PC-9 (cell line): ENCODE data around the gene GTPBP3. TPM values are rescaled to one million over a fixed set of nuclear protein-coding genes. Genes with fewer than 3 reads are reported as not detected.

Experiments used
- BruUV-seq: library from RNA; stranded (reverse); fragments of 400-500 nt; replicated peaks from 2 replicates; lab custom pipeline; 2021; lab: Mats Ljungman, UMichigan
- CTCF ChIA-PET: fragments of 300-600 bp; sonication (Branson Sonifier 250); formaldehyde crosslinking; loops from one replicate; lab custom pipeline; 2022; ENCODE audit warnings: antibody characterized with exemption; lab: Charles Lee
- POLR2A ChIA-PET: fragments of 300-600 bp; sonication (Branson Sonifier 250); formaldehyde crosslinking; loops from one replicate; lab custom pipeline; 2022; ENCODE audit warnings: antibody characterized with exemption; ENCODE audit not compliant: unreplicated experiment; lab: Charles Lee
- DNase-seq, 2 experiments: peaks; one replicate each; pipeline versions ENCODE4 v3.0.0 to v3.0.0-alpha.2; 2015 to 2022; ENCODE audit warnings: mixed read lengths in 1 of 2
- H2AFZ ChIP-seq: fragments of 200-600 bp; sonication (generic); 2 replicates; pipeline ENCODE4 v1.8.1; 2017; ENCODE audit warnings: antibody characterized with exemption
- H3F3A ChIP-seq: fragments of 200-600 bp; sonication (generic); 2 replicates; pipeline ENCODE4 v1.8.1; 2017; ENCODE audit warnings: antibody characterized with exemption, mild to moderate bottlenecking, low read depth; ENCODE audit not compliant: insufficient read depth
- H3K27ac ChIP-seq: fragments of 200-600 bp; sonication (generic); 2 replicates; pipeline ENCODE4 v1.6.1; 2016; ENCODE audit warnings: mixed run types
- H3K27me3 ChIP-seq: fragments of 200-600 bp; sonication (generic); 2 replicates; pipeline ENCODE4 v1.6.1; 2016; ENCODE audit warnings: low read depth, mixed run types; ENCODE audit not compliant: insufficient read depth
- H3K36me3 ChIP-seq: fragments of 200-600 bp; sonication (generic); 2 replicates; pipeline ENCODE4 v1.6.1; 2016; ENCODE audit warnings: low read depth, mixed run types
- H3K4me1 ChIP-seq: fragments of 200-600 bp; sonication (generic); replicated peaks from 2 replicates; pipeline ENCODE4 v1.6.1; 2016; ENCODE audit warnings: mixed run types; ENCODE audit not compliant: insufficient read depth
- H3K4me2 ChIP-seq: fragments of 200-600 bp; sonication (generic); 2 replicates; pipeline ENCODE4 v1.6.1; 2017; ENCODE audit warnings: mixed run types
- H3K4me3 ChIP-seq: fragments of 200-600 bp; sonication (generic); 2 replicates; pipeline ENCODE4 v1.6.1; 2016; ENCODE audit warnings: mixed run types
- H3K79me2 ChIP-seq: fragments of 200-600 bp; sonication (generic); 2 replicates; pipeline ENCODE4 v1.6.1; 2017; ENCODE audit warnings: low read depth, mixed run types
- H3K9me2 ChIP-seq: fragments of 200-600 bp; sonication (generic); 2 replicates; pipeline ENCODE4 v1.8.1; 2017; ENCODE audit warnings: mild to moderate bottlenecking; ENCODE audit not compliant: insufficient read depth
- H3K9me3 ChIP-seq: fragments of 200-600 bp; sonication (generic); 2 replicates; pipeline ENCODE4 v1.8.1; 2016; ENCODE audit warnings: low read depth; ENCODE audit not compliant: insufficient read depth
- H4K20me1 ChIP-seq: fragments of 200-600 bp; sonication (generic); 2 replicates; pipeline ENCODE4 v1.8.1; 2017; ENCODE audit not compliant: insufficient read depth
- CTCF ChIP-seq: fragments of 200-600 bp; sonication (generic); conservative IDR thresholded peaks from 2 replicates; pipeline ENCODE4 v1.6.1; 2017; ENCODE audit warnings: mixed run types, antibody characterized with exemption, mild to moderate bottlenecking, moderate library complexity
- EZH2 ChIP-seq: fragments of 200-600 bp; sonication (generic); IDR thresholded peaks from 2 replicates; pipeline ENCODE4 v1.8.0; 2017; ENCODE audit warnings: antibody characterized with exemption, low read depth
- intact Hi-C: fragments of 100-400 bp; cut with micrococcal nuclease; formaldehyde crosslinking; loops from one replicate; pipeline ENCODE4 v1.10.0; 2022; ENCODE audit not compliant: unreplicated experiment
- total RNA-seq: library from RNA; stranded (reverse); gene quantifications from 2 replicates; pipeline ENCODE4 v1.2.3, GENCODE V29; 2021

Gene GTPBP3
- total RNA-seq, 1 experiment from 2014 or later = 50.7 TPM

GRCh38 chr19:17296273-17296672, 41.1 kb upstream of the GTPBP3 start:
- no peaks in the 10 kb centered on the region for H3K9me3 ChIP-seq
- CTCF ChIA-PET = interaction anchor here (0.7 kb wide), 4 partner anchors 30 to 512 kb away, joined by 7 to 11 read pairs (median 10); no protein-coding TSS in a partner anchor
- H2AFZ ChIP-seq = no peak overlapping the region
- intact Hi-C loops = loop anchor here (1.0 kb wide), 1 partner anchor 173 kb away; no protein-coding TSS in a partner anchor
- H3K27ac ChIP-seq = peak overlapping the region; percentile 57
- H3K27me3 ChIP-seq = no peaks in the 10 kb centered on the region
- 0 out of 2 replicates have a peak, but pooled peaks cover 5% of the 10 kb centered on the region for H4K20me1 ChIP-seq
- H3K4me1 ChIP-seq = peaks cover 37% of the 10 kb centered on the region
- H3K4me2 ChIP-seq = peak overlapping the region; percentile 17; the same call in 1 of the 2 replicates
- H3F3A ChIP-seq = peaks cover 63% of the 10 kb centered on the region
- TF ChIP-seq EZH2 = no peak
- peak; percentile 53; the same call in 1 of the 2 replicates for TF ChIP-seq CTCF
- DNase-seq = peak; percentile 41 to 86
- H3K9me2 ChIP-seq = no peaks in the 10 kb centered on the region
- POLR2A ChIA-PET = no interaction called here
- BruUV-seq = no TSS peak
- H3K79me2 ChIP-seq = peaks cover 41% of the 10 kb centered on the region
- no peaks in the 10 kb centered on the region; the same call in 1 of the 2 replicates for H3K36me3 ChIP-seq
- no peak overlapping the region for H3K4me3 ChIP-seq

GRCh38 chr19:17296976-17297375, 40.4 kb upstream of the GTPBP3 start:
- peaks cover 63% of the 10 kb centered on the region for H3F3A ChIP-seq
- intact Hi-C loops = loop anchor here (1.0 kb wide), 1 partner anchor 172 kb away; no protein-coding TSS in a partner anchor
- no peaks in the 10 kb centered on the region for H3K9me2 ChIP-seq
- H3K27me3 ChIP-seq = no peaks in the 10 kb centered on the region
- H3K36me3 ChIP-seq = no peaks in the 10 kb centered on the region; the same call in 1 of the 2 replicates
- no peak for TF ChIP-seq EZH2
- no peak for TF ChIP-seq CTCF
- no peaks in the 10 kb centered on the region for H3K9me3 ChIP-seq
- ChIA-PET POLR2A (no interaction called here), CTCF (interaction anchor here (0.6 to 0.7 kb wide), 3 partner anchors 29 to 512 kb away, joined by 3 to 11 read pairs (median 7); no protein-coding TSS in a partner anchor)
- H3K27ac ChIP-seq = peak overlapping the region; percentile 57
- no peak overlapping the region for H2AFZ ChIP-seq
- BruUV-seq = no TSS peak
- H3K4me1 ChIP-seq = peaks cover 35% of the 10 kb centered on the region
- 0 out of 2 replicates have a peak, but pooled peaks cover 5% of the 10 kb centered on the region for H4K20me1 ChIP-seq
- H3K4me2 ChIP-seq = peak overlapping the region; percentile 17; the same call in 1 of the 2 replicates
- H3K79me2 ChIP-seq = peaks cover 48% of the 10 kb centered on the region
- no peak overlapping the region for H3K4me3 ChIP-seq
- DNase-seq = peak in 1 of 2 experiments; percentile 84

- no peaks in the 10 kb centered on the region for H3K27me3 ChIP-seq
- POLR2A ChIA-PET = interaction anchor here (0.6 to 0.7 kb wide), 2 partner anchors 16 to 37 kb away, joined by 3 to 20 read pairs; no protein-coding TSS in a partner anchor
- no TSS peak for BruUV-seq
- no peak overlapping the region for H3K27ac ChIP-seq
- no peak for DNase-seq
- no peak overlapping the region for H3K4me3 ChIP-seq
- CTCF ChIA-PET = no interaction called here
- peaks cover 49% of the 10 kb centered on the region for H3F3A ChIP-seq
- peaks cover 35% of the 10 kb centered on the region for H3K79me2 ChIP-seq
- intact Hi-C loops = loop anchor here (10.0 kb wide), 1 partner anchor 586 kb away; the partner anchor contains the start of gene NWD1
- H2AFZ ChIP-seq = no peak overlapping the region
- peaks cover 42% of the 10 kb centered on the region for H3K4me1 ChIP-seq
- no peak overlapping the region for H3K4me2 ChIP-seq
- TF ChIP-seq EZH2 (no peak), CTCF (no peak)
- no peaks in the 10 kb centered on the region for H3K9me2 ChIP-seq
- H3K36me3 ChIP-seq = no peaks in the 10 kb centered on the region; the same call in 1 of the 2 replicates
- H4K20me1 ChIP-seq = no peaks in the 10 kb centered on the region
- no peaks in the 10 kb centered on the region for H3K9me3 ChIP-seq
Observed at GRCh38 chr19:17300992-17301619, 36.2 kb upstream of the GTPBP3 start.
